KG1 (cell line): ENCODE data around the gene CCDC160.
"Not testable (repeated sequence)": the region's sequence is repeated elsewhere in the genome, so short reads cannot be mapped to it uniquely, and the experiment has no call there.

Experiments used
- DNase-seq: peaks from one replicate; lab custom pipeline; 2025; lab: John Stamatoyannopoulos, UW

Gene CCDC160

DNA sequence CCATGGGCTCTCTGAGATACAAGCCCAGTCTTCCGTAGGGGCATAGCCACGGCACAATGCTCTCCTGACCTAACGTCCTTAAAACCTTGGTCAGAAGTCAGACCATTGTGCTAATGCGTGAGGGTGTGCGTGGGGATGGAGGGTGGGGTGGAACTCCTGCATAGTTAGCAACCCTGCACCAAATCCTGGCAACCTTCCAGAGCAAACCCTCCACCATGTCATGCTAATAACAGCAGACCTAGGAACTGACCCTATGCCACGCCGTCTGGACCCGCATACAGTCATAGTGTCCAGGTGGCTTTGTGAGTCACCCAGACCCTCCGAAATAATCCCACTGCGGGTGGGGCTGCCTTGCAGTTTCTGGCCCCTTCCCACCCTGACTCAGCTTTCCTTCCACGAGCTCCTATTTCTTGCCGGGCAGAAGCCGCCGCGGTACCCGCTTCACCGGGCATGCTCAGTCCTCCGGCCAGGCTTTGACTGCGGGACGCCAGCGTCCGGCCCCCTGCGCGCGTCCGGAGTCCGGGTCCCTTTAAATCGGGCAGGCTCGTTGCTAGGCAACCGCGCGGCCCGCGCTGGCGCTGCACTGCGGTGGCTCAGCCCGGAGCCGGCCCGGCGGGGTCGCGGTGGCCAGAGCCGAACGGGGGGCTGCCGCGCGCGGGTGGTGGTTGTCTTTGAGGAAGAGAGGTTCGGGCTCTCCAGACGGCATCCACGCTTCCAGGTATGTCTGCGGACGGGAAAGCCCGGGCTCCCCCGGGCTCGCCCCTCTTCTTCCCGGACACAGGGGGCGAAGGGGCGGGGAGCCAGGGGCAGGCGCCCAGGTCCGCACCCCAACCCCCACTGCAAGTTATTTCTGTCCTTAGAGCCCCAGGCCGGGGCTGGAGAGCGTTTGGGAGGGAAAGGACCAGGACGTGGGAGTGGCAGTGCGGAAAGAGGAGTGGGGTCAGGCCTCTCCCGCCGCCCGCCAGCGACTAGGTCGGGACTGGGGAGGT, at the start of gene CCDC160:
Gene CCDC160, plus strand, starts transcription at position 557 of the 989 bp plus-strand sequence. CDS start 7,619 bp downstream, outside the sequence.
- no peak for DNase-seq

GRCh38 chrX:134191281-134191680, 45.7 kb upstream of the CCDC160 start:
- DNase-seq: no peak

DNA sequence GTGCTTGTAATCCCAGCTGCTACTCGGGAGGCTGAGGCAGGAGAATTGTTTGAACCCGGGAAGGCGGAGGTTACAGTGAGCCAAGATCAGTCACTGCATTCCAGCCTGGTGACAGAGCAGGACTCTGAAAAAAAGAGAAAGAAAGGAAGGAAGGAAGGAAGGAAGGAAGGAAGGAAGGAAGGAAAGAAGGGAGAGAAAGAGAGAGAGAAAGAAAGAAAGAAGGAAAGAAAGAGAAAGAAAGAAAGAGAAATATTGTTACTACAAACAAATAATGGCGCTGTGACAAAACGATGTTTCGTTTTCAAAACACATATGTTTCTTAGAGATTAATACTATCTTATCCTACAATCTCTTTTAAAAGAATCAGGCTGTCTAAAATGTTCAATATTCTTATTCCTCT, 42.1 kb upstream of the CCDC160 start:
- no peak for DNase-seq

GRCh38 chrX:134202561-134202960, 34.4 kb upstream of the CCDC160 start:
- DNase-seq: no peak

GRCh38 chrX:134206221-134206620, 30.8 kb upstream of the CCDC160 start:
- no peak for DNase-seq

GRCh38 chrX:134210465-134210864, 26.5 kb upstream of the CCDC160 start:
- no peak for DNase-seq

- DNase-seq: no peak
Observed at GRCh38 chrX:134235236-134235635, 1.7 kb upstream of the CCDC160 start.

DNA sequence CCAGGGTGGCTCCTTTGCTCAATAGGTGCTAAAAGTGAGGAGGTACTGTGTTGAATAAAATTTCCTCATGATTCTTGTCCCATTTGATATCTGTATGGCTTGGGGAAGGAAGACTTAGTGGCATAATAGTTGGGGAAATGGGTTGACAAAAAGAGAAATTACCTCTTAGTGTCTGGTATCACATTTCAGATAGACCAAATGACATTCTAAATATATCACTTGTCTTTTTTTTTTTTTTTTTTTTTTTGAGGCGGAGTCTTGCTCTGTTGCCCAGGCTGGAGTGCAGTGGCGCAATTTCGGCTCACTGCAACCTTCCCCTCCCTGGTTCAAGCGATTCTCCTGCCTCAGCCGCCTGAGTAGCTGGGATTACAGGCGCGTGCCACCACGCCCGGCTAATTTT, 1.2 kb downstream of the CCDC160 start:
- not testable (repeated sequence) for DNase-seq

DNA sequence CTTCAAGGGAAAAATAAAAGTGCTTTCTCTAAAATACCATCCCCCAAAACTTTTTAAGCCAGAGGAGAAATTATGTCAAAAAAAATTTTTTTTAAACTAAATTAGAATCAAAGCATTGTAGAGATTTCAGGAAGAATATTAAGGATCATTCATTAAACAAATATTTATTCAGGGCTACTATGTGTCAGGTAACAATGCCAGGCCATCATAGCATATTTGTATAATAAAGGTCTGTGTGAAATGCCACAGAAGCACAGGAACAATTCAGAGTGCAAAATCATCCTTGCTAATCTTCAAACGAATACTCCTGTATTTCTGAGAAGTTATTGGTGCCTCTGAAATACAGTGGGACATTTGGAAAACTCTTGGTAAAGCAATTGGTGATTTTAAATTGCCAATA, 2.0 kb downstream of the CCDC160 start:
- DNase-seq: no peak

GRCh38 chrX:134240209-134240608, 3.2 kb downstream of the CCDC160 start:
- DNase-seq: no peak

GRCh38 chrX:134241960-134242619, 5.1 kb downstream of the CCDC160 start:
- no peak for DNase-seq

- no peak for DNase-seq
Observed at GRCh38 chrX:134244043-134244442, 7.1 kb downstream of the CCDC160 start.

DNA sequence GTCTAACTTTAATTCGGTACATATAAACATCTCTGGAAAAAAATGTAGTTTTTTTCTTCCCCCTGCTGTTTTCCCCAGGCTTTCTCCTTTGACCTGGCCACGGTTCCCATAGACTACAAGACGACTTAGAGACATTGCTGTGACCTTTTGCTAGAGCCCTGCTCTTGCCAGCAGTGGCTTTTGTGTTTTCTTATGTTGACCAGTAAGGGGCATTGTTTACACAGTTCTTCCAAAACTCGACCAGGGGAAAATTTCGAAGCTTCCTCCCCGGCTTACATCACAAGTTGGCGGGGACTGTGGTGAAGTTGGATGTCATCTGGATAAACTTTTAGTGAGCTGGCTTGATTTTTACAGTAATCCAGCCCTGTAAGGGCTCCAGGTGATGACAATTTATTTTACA, 9.3 kb downstream of the CCDC160 start:
- DNase-seq: no peak

DNA sequence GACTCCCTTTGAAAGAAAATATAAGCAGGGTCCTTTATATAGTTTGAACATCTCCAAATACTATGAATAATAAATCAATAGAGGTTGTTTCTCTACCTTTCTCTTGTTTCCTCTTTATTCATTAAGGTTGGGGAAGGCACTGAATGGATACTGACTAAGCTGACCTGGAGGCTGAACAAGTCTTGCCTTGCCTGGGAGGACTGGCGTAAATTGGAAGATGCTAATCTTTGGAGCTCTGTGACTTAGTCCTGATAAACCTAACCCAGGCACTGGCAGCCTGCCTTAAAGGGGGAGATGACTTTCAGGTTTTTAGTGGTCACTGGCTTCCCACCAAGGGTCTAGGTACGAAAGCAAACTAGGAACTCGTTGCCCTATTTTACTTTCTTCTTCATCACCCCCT, 10.5 kb downstream of the CCDC160 start:
- DNase-seq: no peak

DNA sequence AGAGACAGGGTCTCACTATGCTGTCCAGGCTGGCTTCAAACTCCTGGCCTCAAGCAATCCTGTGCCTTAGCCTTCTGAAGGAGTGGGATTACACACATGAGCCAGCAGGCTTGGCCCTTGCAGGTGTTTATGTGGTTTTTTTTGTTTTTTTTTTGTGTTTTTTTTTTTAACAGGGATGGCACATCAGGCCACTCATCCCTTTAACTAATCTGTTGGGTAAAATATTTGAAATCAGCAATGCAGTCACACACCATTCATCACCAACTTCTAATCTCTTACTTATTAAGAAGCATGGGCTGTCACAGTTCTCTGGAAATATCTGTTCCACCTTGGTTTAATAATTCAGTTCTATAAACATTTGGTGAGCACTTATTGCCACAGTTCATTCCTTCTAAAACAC, 12.3 kb downstream of the CCDC160 start:
- no peak for DNase-seq

- DNase-seq: no peak
Observed at GRCh38 chrX:134251241-134251640, 14.3 kb downstream of the CCDC160 start.

GRCh38 chrX:134254511-134254910, 17.5 kb downstream of the CCDC160 start:
- no peak for DNase-seq

- no peak for DNase-seq
Observed at GRCh38 chrX:134255555-134255954, 18.6 kb downstream of the CCDC160 start.

GRCh38 chrX:134256684-134257083, 19.7 kb downstream of the CCDC160 start:
- DNase-seq: no peak

DNA sequence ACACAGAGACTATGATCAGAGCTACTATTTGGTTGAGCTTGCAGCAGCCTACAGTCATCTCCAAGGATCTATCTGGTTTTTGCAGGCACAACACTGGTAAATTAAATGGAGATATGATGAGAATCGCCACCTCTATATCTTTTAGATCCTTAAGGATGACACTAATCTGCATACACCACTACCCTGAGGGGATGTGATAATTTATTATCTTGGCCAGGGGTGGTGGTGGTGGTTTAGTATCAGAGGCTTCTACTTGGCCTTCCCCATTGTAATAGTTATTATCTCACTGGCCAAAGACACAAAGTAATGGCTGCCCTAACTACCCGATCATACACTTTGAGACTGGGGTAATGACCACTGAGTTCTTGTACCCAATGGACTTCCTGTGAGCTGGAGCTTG, 21.2 kb downstream of the CCDC160 start:
- DNase-seq: no peak

DNA sequence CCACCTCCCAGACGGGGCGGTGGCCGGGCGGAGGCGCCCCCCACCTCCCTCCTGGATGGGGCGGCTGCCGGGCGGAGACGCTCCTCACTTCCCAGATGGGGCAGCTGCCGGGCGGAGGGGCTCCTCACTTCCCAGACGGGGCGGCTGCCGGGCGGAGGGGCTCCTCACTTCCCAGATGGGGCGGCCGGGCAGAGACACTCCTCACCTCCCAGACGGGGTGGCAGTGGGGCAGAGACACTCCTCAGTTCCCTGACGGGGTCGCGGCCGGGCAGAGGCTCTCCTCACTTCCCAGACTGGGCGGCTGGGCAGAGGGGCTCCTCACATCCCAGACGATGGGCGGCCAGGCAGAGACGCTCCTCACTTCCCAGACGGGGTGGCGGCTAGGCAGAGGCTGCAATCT, 49.0 kb downstream of the CCDC160 start:
- DNase-seq: not testable (repeated sequence)

DNA sequence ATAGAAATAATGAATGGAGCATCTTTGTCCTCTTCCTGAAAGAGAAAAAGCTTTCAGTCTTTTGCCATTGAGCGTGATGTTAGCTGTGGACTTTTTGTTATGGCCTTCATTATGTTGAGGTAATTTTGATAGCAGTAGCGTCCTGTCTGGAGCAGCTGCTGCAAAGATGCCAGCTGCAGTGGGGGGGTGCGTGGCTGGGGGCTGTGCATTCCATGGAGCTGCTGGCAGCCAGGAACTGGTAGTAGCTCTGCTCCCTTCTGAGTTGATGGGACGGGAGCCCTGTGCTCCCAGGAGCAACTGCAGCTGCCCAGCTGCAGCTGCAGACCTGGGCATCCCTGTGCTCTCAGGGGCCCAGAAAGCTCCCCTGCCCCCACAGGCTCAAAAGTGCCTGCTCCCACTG, 50.4 kb downstream of the CCDC160 start:
- DNase-seq: no peak

- DNase-seq: no peak
Observed at GRCh38 chrX:134294548-134294947, 57.6 kb downstream of the CCDC160 start.
